ENCODE results near the gene CACNB4. TPM values are rescaled to one million over a fixed set of nuclear protein-coding genes. Genes with fewer than 3 reads are reported as not detected.

CACNB4 gene
- total RNA-seq, 4 donors from 2014 or later: 0.20 to 1.6 (median 0.90) TPM

- Histone ChIP-seq H3K27me3 (no peaks in the 10 kb centered on the region), H3K36me3 (no peaks in the 10 kb centered on the region), H3K9me3 (no peaks in the 10 kb centered on the region), H3K27ac (no peak overlapping the region), H3K4me3 (no peak overlapping the region), H3K4me1 (no peaks in the 10 kb centered on the region)
- no peak for DNase-seq
- WGBS, 2 donors (ENCODE audit: low coverage in 1 of 2): 78 to 98% methylated on average over 1 of the region's 1 CpG
- intact Hi-C loops (cut with DNase I; ENCODE audit: low total_unique reads) (no loop called here), in situ Hi-C loops (cut with MboI; ENCODE audit: low pct_ligation_motif_present in 1 of 4, low pct_unique_long_range_greater_than_20kb in 1 of 4, low sequenced_read_pairs in 3 of 4) (no loop called here)
- TF ChIP-seq CTCF (IDR thresholded peaks at IDR 0.05) (no peak), EP300 (IDR thresholded peaks at IDR 0.05; ENCODE audit: low read depth) (no peak), POLR2A (IDR thresholded peaks at IDR 0.05) (no peak), POLR2AphosphoS5 (IDR thresholded peaks at IDR 0.05) (no peak)
Observed at GRCh38 chr2:151931756-151932155, 167.1 kb downstream of the CACNB4 start.

DNA sequence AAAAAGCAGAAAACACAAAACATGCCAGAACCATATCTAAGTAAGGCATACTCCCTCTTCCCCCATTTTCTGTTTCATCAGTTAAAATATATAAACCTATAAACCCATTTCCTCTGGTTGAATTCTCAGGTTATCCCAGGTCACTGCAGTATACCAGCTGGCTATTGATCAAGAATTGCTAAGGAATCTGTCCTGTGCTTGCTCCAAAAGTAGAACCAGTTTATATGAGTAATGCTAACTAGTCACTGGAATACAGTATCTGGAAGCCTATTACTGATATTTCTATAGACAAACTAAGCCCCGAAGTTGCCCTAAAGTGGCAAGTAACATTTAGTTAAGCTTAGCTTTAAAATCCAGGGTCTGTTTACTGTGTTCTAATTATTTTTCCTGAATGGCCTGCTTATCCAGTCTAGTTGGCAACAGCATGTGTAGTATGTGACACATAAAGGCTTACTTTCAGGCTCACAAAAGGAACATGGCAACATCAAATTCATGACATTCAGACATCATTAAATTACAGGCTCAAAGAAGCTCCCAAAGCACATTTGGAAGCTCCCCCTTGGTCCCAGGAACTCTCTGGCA lies 167.7 kb downstream of the CACNB4 start:
- no peak for DNase-seq

DNA sequence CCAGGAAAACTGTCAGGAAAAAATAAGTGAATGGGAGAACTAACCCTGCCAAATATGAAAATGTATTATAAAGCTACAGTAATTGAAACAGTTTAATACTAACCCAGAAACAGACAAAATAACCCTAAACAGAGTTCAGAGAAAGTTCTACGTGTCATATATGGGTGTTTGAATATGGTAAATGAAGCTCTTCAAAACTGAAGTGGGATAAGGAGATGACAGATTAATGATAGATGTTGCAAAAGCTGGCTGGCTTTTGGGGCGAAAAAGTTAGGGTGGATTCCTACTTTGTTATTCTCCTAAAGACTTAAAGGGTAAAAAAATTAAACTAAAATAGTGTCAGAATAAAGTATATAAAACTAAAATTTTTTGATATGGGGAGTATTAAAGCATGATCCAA lies 168.8 kb downstream of the CACNB4 start:
- no peak for DNase-seq
- Histone ChIP-seq H3K4me3 (no peak overlapping the region), H3K27ac (no peak overlapping the region), H3K27me3 (no peaks in the 10 kb centered on the region), H3K36me3 (no peaks in the 10 kb centered on the region), H3K9me3 (no peaks in the 10 kb centered on the region), H3K4me1 (no peaks in the 10 kb centered on the region)
- 81 to 83% methylated on average over 2 of the region's 2 CpGs for WGBS, 2 donors (ENCODE audit: low coverage in 1 of 2)
- TF ChIP-seq POLR2A (IDR thresholded peaks at IDR 0.05): no peak
- TF ChIP-seq CTCF (IDR thresholded peaks at IDR 0.05): no peak
- no peak for TF ChIP-seq EP300 (IDR thresholded peaks at IDR 0.05; ENCODE audit: low read depth)
- TF ChIP-seq POLR2AphosphoS5 (IDR thresholded peaks at IDR 0.05): no peak
- in situ Hi-C loops (cut with MboI; ENCODE audit: low pct_ligation_motif_present in 1 of 4, low pct_unique_long_range_greater_than_20kb in 1 of 4, low sequenced_read_pairs in 3 of 4) (no loop called here), intact Hi-C loops (cut with DNase I; ENCODE audit: low total_unique reads) (no loop called here)

More for the DNA sequence above, 167.7 kb downstream of the CACNB4 start:
- no peaks in the 10 kb centered on the region for H3K4me1 ChIP-seq
- TF ChIP-seq EP300 (IDR thresholded peaks at IDR 0.05; ENCODE audit: low read depth) (no peak), POLR2A (IDR thresholded peaks at IDR 0.05) (no peak), CTCF (IDR thresholded peaks at IDR 0.05) (no peak), POLR2AphosphoS5 (IDR thresholded peaks at IDR 0.05) (no peak)
- H3K4me3 ChIP-seq: no peak overlapping the region
- H3K27me3 ChIP-seq: no peaks in the 10 kb centered on the region
- H3K9me3 ChIP-seq: no peaks in the 10 kb centered on the region
- no peak overlapping the region for H3K27ac ChIP-seq
- WGBS, 2 donors (ENCODE audit: low coverage in 1 of 2): 97% methylated on average over 1 of the region's 1 CpG; no CpG with 5 or more reads in 1 of the 2 donors
- no peaks in the 10 kb centered on the region for H3K36me3 ChIP-seq
- in situ Hi-C loops (cut with MboI; ENCODE audit: low pct_ligation_motif_present in 1 of 4, low pct_unique_long_range_greater_than_20kb in 1 of 4, low sequenced_read_pairs in 3 of 4): no loop called here
- intact Hi-C loops (cut with DNase I; ENCODE audit: low total_unique reads): no loop called here

DNA sequence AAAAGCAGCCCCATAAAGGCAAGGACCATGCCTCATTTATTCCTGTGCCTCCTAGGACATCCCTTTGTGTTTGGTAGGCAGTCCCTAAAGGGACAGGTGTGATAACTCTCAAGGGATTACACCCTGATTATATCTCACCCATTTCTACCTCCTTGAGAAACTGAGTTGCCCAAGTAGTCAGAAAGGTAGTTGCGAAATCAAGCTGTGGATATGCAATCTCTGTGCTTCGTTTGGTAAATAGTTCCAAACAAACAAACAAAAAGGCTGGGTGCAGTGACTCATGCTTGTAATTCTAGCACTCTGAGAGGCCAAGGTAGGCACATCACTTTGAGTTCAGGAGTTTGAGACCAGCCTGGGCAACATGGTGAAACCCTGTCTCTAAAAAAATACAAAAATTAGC lies 170.5 kb downstream of the CACNB4 start:
- no peak for TF ChIP-seq CTCF (IDR thresholded peaks at IDR 0.05)
- TF ChIP-seq EP300 (IDR thresholded peaks at IDR 0.05; ENCODE audit: low read depth): no peak
- no peak for TF ChIP-seq POLR2AphosphoS5 (IDR thresholded peaks at IDR 0.05)
- TF ChIP-seq POLR2A (IDR thresholded peaks at IDR 0.05): no peak

More for the DNA sequence above, 170.5 kb downstream of the CACNB4 start:
- Histone ChIP-seq H3K27ac (no peak overlapping the region), H3K9me3 (no peaks in the 10 kb centered on the region), H3K36me3 (no peaks in the 10 kb centered on the region), H3K4me3 (no peak overlapping the region), H3K4me1 (no peaks in the 10 kb centered on the region), H3K27me3 (no peaks in the 10 kb centered on the region)
- intact Hi-C loops (cut with DNase I; ENCODE audit: low total_unique reads): no loop called here
- WGBS, 2 donors (ENCODE audit: low coverage in 1 of 2): 70% methylated on average over 2 of the region's 2 CpGs; no CpG with 5 or more reads in 1 of the 2 donors
- no peak for DNase-seq
- in situ Hi-C loops (cut with MboI; ENCODE audit: low pct_ligation_motif_present in 1 of 4, low pct_unique_long_range_greater_than_20kb in 1 of 4, low sequenced_read_pairs in 3 of 4): no loop called here
